Muscle of arm (tissue), 14 donors: ENCODE data around the gene EPB41L5. TPM values are rescaled to one million over a fixed set of nuclear protein-coding genes. Genes with fewer than 3 reads are reported as not detected.
"Not testable (repeated sequence)": the region's sequence is repeated elsewhere in the genome, so short reads cannot be mapped to it uniquely, and the experiment has no call there.

Source experiments
- DNase-seq: peaks from one replicate; pipeline ENCODE4 v3.0.0-alpha.2; 2013
- long read RNA-seq, 11 donors: transcript quantifications; one replicate each; lab custom pipeline, GENCODE V29; 2026
- polyA plus RNA-seq, 12 donors: library from polyadenylated mRNA; unstranded; fragments of 120-200 nt; gene quantifications; one replicate each; pipeline ENCODE4 v1.2.1, GENCODE V29; 2013; ENCODE audit not compliant: insufficient read length in 12 of 12

The EPB41L5 gene
- 10 to 100 TPM in 11 of 12 donors, not detected in 1; 11.2 to 20.3 (median 15.7) TPM for polyA plus RNA-seq
- long read RNA-seq, donor 1, full-length matches to known transcripts = 3 of 8 reads
- long read RNA-seq, donor 1, partial matches to known transcripts = 5 of 8 reads
- long read RNA-seq, donor 1, other reads (novel, unspliced or antisense) = 0 of 8 reads
- long read RNA-seq, donor 2 = 0 reads
- long read RNA-seq, donor 3 = 0 reads
- long read RNA-seq, donor 4 = 0 reads
- long read RNA-seq, donor 5 = 0 reads
- long read RNA-seq, donor 6 = 0 reads
- long read RNA-seq, donor 7 = 0 reads
- long read RNA-seq, donor 8, full-length matches to known transcripts = 1 of 1 reads
- long read RNA-seq, donor 8, partial matches to known transcripts = 0 of 1 reads
- long read RNA-seq, donor 8, other reads (novel, unspliced or antisense) = 0 of 1 reads
- long read RNA-seq, donor 9, full-length matches to known transcripts = 1 of 1 reads
- long read RNA-seq, donor 9, partial matches to known transcripts = 0 of 1 reads
- long read RNA-seq, donor 9, other reads (novel, unspliced or antisense) = 0 of 1 reads
- long read RNA-seq, donor 10, partial matches to known transcripts = 0 of 1 reads
- long read RNA-seq, donor 10, other reads (novel, unspliced or antisense) = 0 of 1 reads
- long read RNA-seq, donor 11 = 0 reads

GRCh38 chr2:120012771-120013596 is at the start of gene EPB41L5:
EPB41L5 (plus strand) TSS chr2:120013077; CDS start chr2:120019085, 6,008 bp downstream.
- peak; percentile 95 for DNase-seq

DNA sequence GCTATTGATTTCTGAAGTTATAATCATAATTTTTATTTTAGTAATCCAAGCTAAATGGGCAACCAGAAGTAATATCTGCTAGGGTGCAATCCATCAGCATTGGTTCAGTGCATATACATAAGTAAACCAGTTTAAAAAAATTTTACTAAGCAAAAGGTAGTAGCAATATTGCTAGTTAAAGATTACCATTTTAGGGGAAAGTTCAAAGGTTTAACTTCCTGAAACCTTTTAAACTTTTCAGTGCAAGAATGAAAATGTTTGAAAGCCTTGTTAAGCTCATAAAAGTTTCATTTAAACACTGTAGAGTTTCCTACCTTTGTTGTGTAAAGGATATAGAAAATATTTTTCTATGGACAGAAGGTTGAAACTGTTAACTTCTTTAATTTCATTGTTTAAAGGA is 31.0 kb upstream of the EPB41L5 start:
- no peak for DNase-seq

DNA sequence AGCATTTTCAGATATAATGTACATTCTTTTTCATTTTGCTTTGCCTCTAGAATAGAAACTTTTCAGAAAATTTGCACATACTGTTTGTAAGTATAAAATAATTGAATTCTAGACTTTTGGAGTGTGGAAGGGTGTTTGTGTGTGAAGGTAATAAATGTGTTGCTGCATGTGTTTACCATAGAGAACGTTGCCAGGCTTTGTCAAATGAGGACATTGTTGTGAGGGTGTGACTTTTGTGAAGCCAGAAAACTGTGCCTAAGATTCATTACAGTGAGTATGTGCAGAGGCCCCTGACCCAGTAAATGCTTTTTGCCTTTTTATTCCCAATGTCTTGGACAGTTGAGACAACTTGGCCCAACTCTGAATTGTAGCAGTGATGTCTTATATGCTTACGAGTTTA is 30.4 kb upstream of the EPB41L5 start:
- no peak for DNase-seq

GRCh38 chr2:119983108-119983507 is 29.8 kb upstream of the EPB41L5 start:
- no peak for DNase-seq

- DNase-seq = no peak
These were observed 16.7 kb upstream of the EPB41L5 start for GRCh38 chr2:119996148-119996547.

DNA sequence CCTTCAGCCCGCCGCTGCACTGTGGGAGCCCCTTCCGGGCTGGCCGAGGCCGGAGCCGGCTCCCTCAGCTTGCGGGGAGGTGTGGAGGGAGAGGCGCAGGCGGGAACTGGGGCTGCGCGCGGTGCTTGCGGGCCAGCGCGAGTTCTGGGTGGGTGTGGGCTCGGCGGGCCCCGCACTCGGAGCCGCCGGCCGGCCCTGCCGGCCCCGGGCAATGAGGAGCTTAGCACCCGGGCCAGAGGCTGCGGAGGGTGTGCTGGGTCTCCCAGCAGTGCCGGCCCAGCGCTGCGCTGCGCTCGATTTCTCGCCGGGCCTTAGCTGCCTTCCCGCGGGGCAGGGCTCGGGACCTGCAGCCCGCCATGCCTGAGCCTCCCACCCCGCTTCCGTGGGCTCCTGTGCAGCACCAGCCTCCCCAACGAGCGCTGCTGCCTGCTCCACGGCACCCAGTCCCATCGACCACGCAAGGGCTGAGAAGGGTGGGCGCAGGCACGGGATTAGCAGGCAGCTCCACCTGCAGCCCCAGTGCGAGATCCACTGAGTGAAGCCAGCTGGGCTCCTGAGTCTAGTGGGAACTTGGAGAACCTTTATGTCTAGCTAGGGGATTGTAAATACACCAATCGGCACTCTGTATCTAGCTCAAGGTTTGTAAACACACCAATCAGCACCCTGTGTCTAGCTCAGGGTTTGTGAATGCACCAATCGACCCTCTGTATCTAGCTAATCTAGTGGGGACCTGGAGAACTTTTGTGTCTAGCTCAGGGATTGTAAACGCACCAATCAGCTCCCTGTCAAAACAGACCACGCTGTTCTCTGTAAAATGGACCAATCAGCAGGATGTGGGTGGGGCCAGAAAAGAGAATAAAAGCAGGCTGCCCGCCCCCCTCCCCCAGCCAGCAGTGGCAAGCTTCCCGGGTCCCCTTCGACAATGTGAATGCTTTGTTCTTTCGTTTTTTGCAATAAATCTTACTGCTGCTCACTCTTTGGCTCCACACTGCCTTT is 15.7 kb upstream of the EPB41L5 start:
- not testable (repeated sequence) for DNase-seq

- DNase-seq = no peak
These were observed 11.4 kb upstream of the EPB41L5 start for GRCh38 chr2:120001471-120001870.

GRCh38 chr2:120004254-120004653 is 8.6 kb upstream of the EPB41L5 start:
- no peak for DNase-seq

DNA sequence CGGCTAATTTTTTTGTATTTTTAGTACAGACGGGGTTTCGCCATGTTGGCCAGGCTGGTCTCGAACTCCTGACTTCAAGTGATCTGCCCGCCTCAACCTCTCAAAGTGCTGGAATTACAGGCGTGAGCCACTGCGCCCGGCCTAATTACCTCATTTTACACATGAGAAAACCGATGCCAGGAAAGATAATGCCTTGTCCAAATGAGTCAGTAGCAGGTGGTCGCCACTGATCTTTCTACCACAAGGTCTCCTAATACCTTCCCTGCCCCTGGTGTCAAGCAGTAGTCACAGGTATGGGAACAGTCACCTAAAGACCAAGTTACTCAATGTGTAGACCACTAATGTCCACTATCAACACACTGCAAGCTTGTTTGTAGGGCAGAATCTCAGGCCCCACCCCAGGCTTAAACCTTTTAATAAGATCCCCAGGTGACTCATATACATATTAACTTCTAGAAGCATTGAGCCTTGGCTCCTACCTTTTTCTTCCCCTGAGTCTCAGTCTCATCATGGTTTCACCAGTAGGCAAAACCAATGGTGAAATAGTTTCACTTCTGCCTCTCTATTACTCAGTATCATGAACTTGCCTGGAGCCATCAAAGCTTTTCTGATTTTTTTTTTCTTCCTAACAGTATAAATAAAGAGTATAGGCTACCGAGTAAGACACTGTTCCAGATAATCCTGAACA is 6.9 kb upstream of the EPB41L5 start:
- DNase-seq = no peak

GRCh38 chr2:120007851-120008250 is 5.0 kb upstream of the EPB41L5 start:
- no peak for DNase-seq

- no peak for DNase-seq
These were observed 514 bp upstream of the EPB41L5 start for GRCh38 chr2:120012363-120012762.

- DNase-seq = peak; percentile 4
These were observed 833 bp downstream of the EPB41L5 start for GRCh38 chr2:120013597-120014223.

GRCh38 chr2:120014226-120014980 is 1.5 kb downstream of the EPB41L5 start:
- DNase-seq = peak; percentile 17

DNA sequence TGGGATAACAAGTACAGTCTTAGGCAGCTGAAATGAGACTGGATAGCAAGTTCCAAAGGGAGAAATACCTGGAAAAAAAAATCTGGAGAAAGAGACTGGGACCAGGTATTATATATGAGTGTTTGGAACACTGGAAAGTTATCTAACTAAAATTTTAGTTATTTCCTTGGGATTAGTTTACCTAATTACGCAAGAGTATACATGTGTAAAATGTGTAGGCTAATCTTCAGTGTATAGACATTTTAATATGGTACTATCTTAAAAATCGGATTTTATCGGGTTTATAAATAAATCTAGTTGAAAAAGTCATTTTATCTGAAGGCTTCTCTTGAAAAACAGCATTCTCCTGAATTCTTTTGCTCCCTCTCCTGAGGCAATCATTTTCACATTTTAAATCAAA is 3.9 kb downstream of the EPB41L5 start:
- DNase-seq = no peak

- no peak for DNase-seq
These were observed 4.3 kb downstream of the EPB41L5 start for GRCh38 chr2:120017201-120017600.

GRCh38 chr2:120018549-120018948 is 5.7 kb downstream of the EPB41L5 start:
- DNase-seq = no peak

DNA sequence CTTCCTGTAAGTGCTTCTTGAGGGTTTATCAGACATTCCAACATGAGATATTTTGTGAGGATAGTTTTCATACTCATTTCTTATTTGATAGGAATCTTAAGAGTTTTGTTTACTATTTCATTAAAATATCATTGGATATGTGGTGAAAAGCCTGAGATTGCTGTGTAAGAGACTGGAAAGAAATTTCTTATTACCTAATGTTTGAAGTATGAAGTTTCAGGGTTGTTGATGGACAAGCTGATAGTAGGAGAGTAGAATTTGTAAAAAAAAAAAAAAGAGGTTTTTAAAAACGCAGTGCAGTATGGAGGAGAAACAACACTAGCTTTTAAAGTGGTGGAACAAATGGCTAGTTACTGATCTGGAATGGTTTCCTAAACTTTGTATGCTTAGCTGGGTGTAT is 7.7 kb downstream of the EPB41L5 start:
- no peak for DNase-seq

GRCh38 chr2:120022505-120022904 is 9.6 kb downstream of the EPB41L5 start:
- not testable (repeated sequence) for DNase-seq

DNA sequence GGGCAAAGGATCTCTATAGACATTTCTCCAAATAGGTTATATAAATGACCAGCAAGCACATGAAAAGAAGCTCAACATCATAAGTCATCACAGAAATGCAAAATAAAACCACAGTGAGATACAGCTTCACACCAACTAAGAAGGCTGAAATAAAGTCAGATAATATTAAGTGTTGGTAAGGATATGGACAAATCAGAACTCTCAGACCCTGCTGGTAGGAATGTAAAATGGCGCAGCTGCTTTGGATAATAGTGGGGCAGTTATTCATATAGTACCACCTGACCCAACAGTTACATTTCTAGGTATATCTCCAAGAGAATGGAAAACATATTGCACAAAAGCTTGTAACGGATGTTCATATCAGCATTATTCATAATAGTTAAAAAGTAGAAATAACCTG is 14.0 kb downstream of the EPB41L5 start:
- DNase-seq = no peak
